IMR-90 (cell line): ENCODE data around the gene ANKRD33B. TPM values are rescaled to one million over a fixed set of nuclear protein-coding genes. Genes with fewer than 3 reads are reported as not detected.

Experiments used
- ATAC-seq: fragments of 200-7000 bp; cut with Tn5 transposase; 2 replicates; pipeline ENCODE4 v1.9.1; 2020; ENCODE audit warnings: low read depth, mild to moderate bottlenecking, moderate library complexity
- BruUV-seq: library from RNA; stranded (reverse); fragments of 400-500 nt; replicated peaks from 2 replicates; lab custom pipeline; 2021; lab: Mats Ljungman, UMichigan
- CTCF ChIA-PET: fragments of 300-600 bp; formaldehyde crosslinking; extraction: SDS; loops from one replicate; lab custom pipeline; 2021; ENCODE audit warnings: antibody characterized with exemption; lab: Yijun Ruan, JAX
- POLR2A ChIA-PET: fragments of 300-600 bp; sonication (Branson Sonifier 250); formaldehyde crosslinking; loops from one replicate; lab custom pipeline; 2022; ENCODE audit warnings: antibody characterized with exemption; ENCODE audit not compliant: unreplicated experiment; lab: Charles Lee
- DNase-seq: peaks from one replicate; pipeline ENCODE4 v3.0.0; 2013
- H2AFZ ChIP-seq: replicated peaks from 2 replicates; pipeline ENCODE3; 2013; ENCODE audit warnings: low read length, mild to moderate bottlenecking; ENCODE audit not compliant: poor library complexity
- H2AK5ac ChIP-seq: 2 replicates; pipeline ENCODE4 v1.6.1; 2013; ENCODE audit warnings: low read depth, low read length, inconsistent platforms
- H2AK9ac ChIP-seq: replicated peaks from 2 replicates; pipeline ENCODE3; 2013; ENCODE audit warnings: mild to moderate bottlenecking, low read depth, low read length, moderate library complexity; ENCODE audit not compliant: poor library complexity
- H2BK120ac ChIP-seq: 2 replicates; pipeline ENCODE4 v1.6.1; 2013; ENCODE audit warnings: low read depth, low read length, inconsistent platforms
- H2BK15ac ChIP-seq: 3 replicates; pipeline ENCODE4 v1.6.1; 2013; ENCODE audit warnings: low read depth, low read length, inconsistent platforms
- H2BK20ac ChIP-seq: 2 replicates; pipeline ENCODE4 v1.6.1; 2013; ENCODE audit warnings: low read depth, mild to moderate bottlenecking, inconsistent platforms, low read length, moderate library complexity
- H2BK5ac ChIP-seq: 2 replicates; pipeline ENCODE4 v1.6.1; 2013; ENCODE audit warnings: mild to moderate bottlenecking, low read depth, low read length, inconsistent platforms; ENCODE audit not compliant: poor library complexity, severe bottlenecking
- H3K14ac ChIP-seq: replicated peaks from 2 replicates; pipeline ENCODE4 v1.6.1; 2013; ENCODE audit warnings: low read depth, low read length, inconsistent platforms
- H3K18ac ChIP-seq: 2 replicates; pipeline ENCODE4 v1.6.1; 2013; ENCODE audit warnings: low read depth, low read length, control low read depth
- H3K23ac ChIP-seq: 2 replicates; pipeline ENCODE4 v1.6.1; 2013; ENCODE audit warnings: low read depth, low read length, inconsistent platforms
- H3K27ac ChIP-seq: 2 replicates; pipeline ENCODE4 v1.5.1; 2013; ENCODE audit warnings: mild to moderate bottlenecking, control low read depth, low read length; ENCODE audit not compliant: insufficient read depth
- H3K27me3 ChIP-seq: 2 replicates; pipeline ENCODE4 v1.6.1; 2013; ENCODE audit warnings: low read length; ENCODE audit not compliant: control insufficient read depth, insufficient read depth
- H3K36me3 ChIP-seq: 2 replicates; pipeline ENCODE4 v1.6.1; 2013; ENCODE audit warnings: low read length, mixed read lengths; ENCODE audit not compliant: control insufficient read depth, insufficient read depth
- H3K4ac ChIP-seq: 2 replicates; pipeline ENCODE4 v1.6.1; 2013; ENCODE audit warnings: low read depth, low read length, inconsistent platforms
- H3K4me1 ChIP-seq: 2 replicates; pipeline ENCODE4 v1.6.1; 2013; ENCODE audit warnings: low read length, mixed read lengths; ENCODE audit not compliant: control insufficient read depth, insufficient read depth
- H3K4me2 ChIP-seq: 2 replicates; pipeline ENCODE4 v1.6.1; 2013; ENCODE audit warnings: low read depth, mild to moderate bottlenecking, control low read depth, low read length, moderate library complexity
- H3K4me3 ChIP-seq: 2 replicates; pipeline ENCODE4 v1.5.1; 2013; ENCODE audit warnings: low read depth, mild to moderate bottlenecking, control low read depth, low read length, moderate library complexity; ENCODE audit not compliant: insufficient read depth
- H3K56ac ChIP-seq: 2 replicates; pipeline ENCODE4 v1.6.1; 2013; ENCODE audit warnings: low read length, inconsistent platforms; ENCODE audit not compliant: insufficient read depth; ENCODE audit errors: extremely low read depth
- H3K79me1 ChIP-seq, 2 experiments: 2 replicates each; pipeline ENCODE4 v1.6.1; 2013; ENCODE audit warnings: low read length in 2 of 2, inconsistent platforms in 1 of 2, low read depth in 1 of 2
- H3K9ac ChIP-seq: 2 replicates; pipeline ENCODE4 v1.6.1; 2013; ENCODE audit warnings: low read depth, low read length, control low read depth
- H3K9me1 ChIP-seq: 2 replicates; pipeline ENCODE4 v1.6.1; 2013; ENCODE audit warnings: low read length, inconsistent platforms; ENCODE audit not compliant: insufficient read depth
- H3K9me3 ChIP-seq: 2 replicates; pipeline ENCODE4 v1.6.1; 2013; ENCODE audit warnings: low read length; ENCODE audit not compliant: control insufficient read depth, insufficient read depth
- H4K20me1 ChIP-seq: 2 replicates; pipeline ENCODE4 v1.6.1; 2013; ENCODE audit warnings: low read length, inconsistent platforms; ENCODE audit not compliant: insufficient read depth
- H4K5ac ChIP-seq: 2 replicates; pipeline ENCODE4 v1.6.1; 2013; ENCODE audit warnings: mild to moderate bottlenecking, low read depth, low read length, control low read depth
- H4K8ac ChIP-seq, 2 experiments: 2 replicates each; pipeline ENCODE4 v1.6.1; 2013; ENCODE audit warnings: low read depth in 2 of 2, low read length in 2 of 2, control low read depth in 1 of 2, inconsistent platforms in 1 of 2
- H4K91ac ChIP-seq: 2 replicates; pipeline ENCODE4 v1.6.1; 2013; ENCODE audit warnings: low read depth, low read length, inconsistent platforms; ENCODE audit not compliant: insufficient read depth
- CHD1 ChIP-seq: IDR thresholded peaks from 2 replicates; pipeline ENCODE4 v1.6.1; 2012; ENCODE audit warnings: low read depth, low read length, improper control_type of control experiment
- MAFK ChIP-seq: IDR thresholded peaks from 2 replicates; pipeline ENCODE4 v1.6.1; 2012; ENCODE audit warnings: low read depth, low read length, improper control_type of control experiment
- MAZ ChIP-seq: IDR thresholded peaks from 2 replicates; pipeline ENCODE4 v1.6.1; 2012; ENCODE audit warnings: low read depth, mild to moderate bottlenecking, low read length, improper control_type of control experiment, moderate library complexity, borderline replicate concordance
- MXI1 ChIP-seq: IDR thresholded peaks from 2 replicates; pipeline ENCODE4 v1.6.1; 2012; ENCODE audit warnings: low read depth, mild to moderate bottlenecking, low read length, moderate library complexity, borderline replicate concordance
- NFE2L2 ChIP-seq: fragments of 150-350 bp; IDR thresholded peaks from 2 replicates; pipeline ENCODE4 v1.6.1; 2016; ENCODE audit warnings: low read depth, mild to moderate bottlenecking, low read length
- RCOR1 ChIP-seq: IDR thresholded peaks from 2 replicates; pipeline ENCODE4 v1.6.1; 2012; ENCODE audit warnings: mild to moderate bottlenecking, low read length, improper control_type of control experiment; ENCODE audit not compliant: insufficient replicate concordance
- RFX5 ChIP-seq: IDR thresholded peaks from 2 replicates; pipeline ENCODE4 v1.8.0; 2012; ENCODE audit warnings: low read depth, mild to moderate bottlenecking, low read length, moderate library complexity
- SMC3 ChIP-seq: fragments of 150-350 bp; IDR thresholded peaks from 2 replicates; pipeline ENCODE4 v1.6.1; 2016; ENCODE audit warnings: low read depth, mild to moderate bottlenecking, antibody characterized with exemption, low read length, moderate library complexity
- USF2 ChIP-seq: fragments of 150-350 bp; IDR thresholded peaks from 2 replicates; pipeline ENCODE4 v1.6.1; 2017; ENCODE audit warnings: mild to moderate bottlenecking, antibody characterized with exemption, low read length, low read depth
- WGBS, 2 experiments: methylation state at CpG; one replicate each; pipeline versions ENCODE4 v1.1.5 to v1.1.7; 2013; ENCODE audit warnings: missing lambda C conversion rate in 2 of 2; ENCODE audit not compliant: insufficient read length in 1 of 2; ENCODE audit errors: extremely low coverage in 2 of 2; 5-methylcytosine and 5-hydroxymethylcytosine counted together
- dilution Hi-C: fragments of 300-500 bp; cut with HindIII; formaldehyde crosslinking; loops from one replicate; pipeline ENCODE4 v1.14.3; 2018; ENCODE audit warnings: low sequenced_read_pairs; ENCODE audit not compliant: unreplicated experiment
- in situ Hi-C: fragments of 300-500 bp; cut with MboI; formaldehyde crosslinking; loops from 3 replicates; pipeline ENCODE4 v1.14.3; 2019; ENCODE audit warnings: low sequenced_read_pairs, inconsistent platforms, mixed read lengths
- intact Hi-C: fragments of 100-400 bp; cut with micrococcal nuclease; formaldehyde crosslinking; loops from 2 replicates; pipeline ENCODE4 v1.10.0; 2022
- polyA plus RNA-seq, 3 experiments: library from polyadenylated mRNA; depleted of rRNA; stranded (reverse); fragments of >200 nt; gene quantifications; 2 replicates each; pipeline ENCODE4 v1.2.3, GENCODE V29; 2012; ENCODE audit warnings: low replicate concordance in 1 of 3
- total RNA-seq: library from RNA; depleted of rRNA; stranded (reverse); fragments of >200 nt; gene quantifications from 2 replicates; pipeline ENCODE4 v1.2.3, GENCODE V29; 2012

Gene ANKRD33B
- total and polyA plus RNA-seq, 2 of the 4 experiments (the other 2 are of a cell fraction): 2.5 to 3.3 TPM

DNA sequence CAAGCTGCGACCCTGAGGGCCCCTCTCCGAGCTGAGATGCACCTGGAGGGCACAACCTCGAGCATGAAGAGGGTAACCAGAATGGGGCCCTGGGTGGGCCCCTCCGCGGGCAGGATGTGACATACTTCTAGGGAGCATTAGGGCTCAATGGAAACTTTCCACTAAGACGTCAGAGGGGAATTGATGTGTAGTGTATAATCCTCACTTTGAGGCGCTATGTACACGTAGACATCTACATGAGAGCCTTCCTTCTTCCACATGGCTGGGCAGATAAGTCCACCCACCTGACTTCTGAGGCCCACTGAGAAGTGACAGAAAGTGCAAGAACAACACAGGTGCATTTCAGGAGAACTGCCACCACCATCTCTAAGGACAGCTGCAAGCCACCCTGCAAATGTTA lies 136.1 kb downstream of the ANKRD33B start:
- no peak overlapping the region for H3K14ac ChIP-seq
- WGBS, 2 experiments: 100% methylated on average over 1 of the region's 8 CpGs; no CpG with 5 or more reads in 1 of the 2 experiments
- in situ Hi-C loops: loop anchor here (10.0 kb wide), 2 partner anchors 135 to 485 kb away; no protein-coding TSS in a partner anchor

More for the DNA sequence above, 136.1 kb downstream of the ANKRD33B start:
- BruUV-seq: no TSS peak
- Histone ChIP-seq H2AFZ (no peak overlapping the region), H3K9me1 (peaks cover 39% of the 10 kb centered on the region), H3K36me3 (peaks cover 5% of the 10 kb centered on the region), H4K20me1 (peaks cover 27% of the 10 kb centered on the region), H2BK120ac (no peak overlapping the region), H2BK15ac (no peak overlapping the region), H3K79me1 (peaks cover 36 to 92% of the 10 kb centered on the region in 2 experiments), H3K4me1 (peaks cover 28% of the 10 kb centered on the region), H4K91ac (no peak overlapping the region), H4K8ac (no peak overlapping the region), H3K27me3 (no peaks in the 10 kb centered on the region), H3K9me3 (no peaks in the 10 kb centered on the region), H2AK9ac (peak overlapping the region; percentile 45), H3K27ac (no peak overlapping the region), H3K4me2 (no peak overlapping the region), H2BK20ac (no peak overlapping the region), H3K56ac (no peak overlapping the region), H2AK5ac (no peak overlapping the region), H2BK5ac (no peak overlapping the region), H3K4ac (no peak overlapping the region), H3K18ac (no peak overlapping the region), H3K9ac (no peak overlapping the region), H3K4me3 (no peak overlapping the region), H3K23ac (no peak overlapping the region), H4K5ac (no peak overlapping the region)
- DNase-seq: no peak
- ChIA-PET CTCF (no interaction called here), POLR2A (no interaction called here)
- dilution Hi-C loops (no loop called here), intact Hi-C loops (loop anchor here (5.0 kb wide), 2 partner anchors 202 to 352 kb away; no protein-coding TSS in a partner anchor)
- no peak for ATAC-seq
- TF ChIP-seq USF2 (no peak), NFE2L2 (no peak), SMC3 (no peak), MXI1 (no peak), RFX5 (no peak), CHD1 (no peak), MAFK (no peak), MAZ (no peak), RCOR1 (no peak)
